Measurements from ENCODE around the gene DOCK4. TPM values are rescaled to one million over a fixed set of nuclear protein-coding genes. Genes with fewer than 3 reads are reported as not detected.

Gene DOCK4
- total RNA-seq, 4 donors from 2014 or later = 30.8 to 49.8 (median 37.2) TPM

DNA sequence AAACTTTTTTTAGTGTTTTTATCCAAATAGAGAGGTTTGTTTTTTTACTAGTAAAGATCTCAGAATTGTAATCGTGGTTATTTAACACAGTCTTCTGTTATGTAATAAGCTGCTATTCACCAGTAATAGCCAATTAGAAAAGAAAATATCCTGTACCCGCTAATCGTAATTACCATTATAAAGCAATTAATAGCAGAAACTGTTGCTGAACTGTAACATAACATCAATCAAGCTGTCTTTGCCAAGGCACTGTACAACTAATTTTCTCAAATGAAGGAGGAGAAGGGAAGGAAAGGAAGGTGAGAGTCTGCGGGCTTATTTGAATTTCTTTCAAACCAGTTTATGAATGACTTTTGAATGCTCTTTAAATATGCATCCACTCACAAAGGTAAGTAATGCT is 9.6 kb upstream of the DOCK4 start:
- WGBS, 2 donors = 56 to 64% methylated on average over 4 of the region's 4 CpGs
- Histone ChIP-seq H3K27ac (no peak overlapping the region), H3K9me3 (no peaks in the 10 kb centered on the region), H3K4me1 (peaks cover 0 to 35% (median 2%) of the 10 kb centered on the region in 4 donors), H3K27me3 (no peaks in the 10 kb centered on the region), H3K36me3 (no peaks in the 10 kb centered on the region), H3K4me3 (no peak overlapping the region)
- TF ChIP-seq, protein P1, sequence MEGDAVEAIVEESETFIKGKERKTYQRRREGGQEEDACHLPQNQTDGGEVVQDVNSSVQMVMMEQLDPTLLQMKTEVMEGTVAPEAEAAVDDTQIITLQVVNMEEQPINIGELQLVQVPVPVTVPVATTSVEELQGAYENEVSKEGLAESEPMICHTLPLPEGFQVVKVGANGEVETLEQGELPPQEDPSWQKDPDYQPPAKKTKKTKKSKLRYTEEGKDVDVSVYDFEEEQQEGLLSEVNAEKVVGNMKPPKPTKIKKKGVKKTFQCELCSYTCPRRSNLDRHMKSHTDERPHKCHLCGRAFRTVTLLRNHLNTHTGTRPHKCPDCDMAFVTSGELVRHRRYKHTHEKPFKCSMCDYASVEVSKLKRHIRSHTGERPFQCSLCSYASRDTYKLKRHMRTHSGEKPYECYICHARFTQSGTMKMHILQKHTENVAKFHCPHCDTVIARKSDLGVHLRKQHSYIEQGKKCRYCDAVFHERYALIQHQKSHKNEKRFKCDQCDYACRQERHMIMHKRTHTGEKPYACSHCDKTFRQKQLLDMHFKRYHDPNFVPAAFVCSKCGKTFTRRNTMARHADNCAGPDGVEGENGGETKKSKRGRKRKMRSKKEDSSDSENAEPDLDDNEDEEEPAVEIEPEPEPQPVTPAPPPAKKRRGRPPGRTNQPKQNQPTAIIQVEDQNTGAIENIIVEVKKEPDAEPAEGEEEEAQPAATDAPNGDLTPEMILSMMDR (IDR thresholded peaks at IDR 0.05) = no peak
- TF ChIP-seq POLR2A (IDR thresholded peaks at IDR 0.05) = no peak
- TF ChIP-seq EP300 (IDR thresholded peaks at IDR 0.05) = no peak
- no peak for DNase-seq (ENCODE audit: low spot score in 2 of 2)

DNA sequence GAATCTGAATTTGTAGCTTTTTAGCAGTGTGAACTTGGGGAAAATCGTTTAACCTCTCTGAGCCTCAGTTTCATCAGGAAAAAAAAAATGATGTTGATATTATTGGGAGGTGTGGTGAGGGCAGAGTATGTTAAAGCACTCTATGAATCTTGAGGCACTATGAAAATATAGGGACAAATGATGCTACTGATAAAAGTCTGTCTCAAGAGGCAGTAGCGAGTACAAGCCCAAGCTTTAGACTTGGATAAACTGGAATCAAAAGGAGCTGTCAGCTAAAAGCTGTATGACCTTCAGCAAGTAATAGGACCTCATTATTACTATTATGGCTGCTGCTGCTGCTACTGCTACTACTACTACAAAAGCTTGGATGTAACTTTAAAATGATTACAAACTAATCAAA is 8.7 kb upstream of the DOCK4 start:
- Histone ChIP-seq H3K27ac (no peak overlapping the region), H3K4me1 (peaks cover 0 to 35% (median 2%) of the 10 kb centered on the region in 4 donors), H3K36me3 (no peaks in the 10 kb centered on the region), H3K9me3 (no peaks in the 10 kb centered on the region), H3K4me3 (no peak overlapping the region), H3K27me3 (no peaks in the 10 kb centered on the region)
- no peak for DNase-seq (ENCODE audit: low spot score in 2 of 2)
- TF ChIP-seq POLR2A (IDR thresholded peaks at IDR 0.05) (no peak), EP300 (IDR thresholded peaks at IDR 0.05) (no peak)
- TF ChIP-seq, protein P1 (IDR thresholded peaks at IDR 0.05) = no peak
- WGBS, 2 donors = 74 to 75% methylated on average over 2 of the region's 2 CpGs

GRCh38 chr7:112214268-112214667 is 8.1 kb upstream of the DOCK4 start:
- Histone ChIP-seq H3K9me3 (no peaks in the 10 kb centered on the region), H3K36me3 (no peaks in the 10 kb centered on the region), H3K27ac (no peak overlapping the region), H3K27me3 (no peaks in the 10 kb centered on the region), H3K4me1 (peaks cover 0 to 35% (median 2%) of the 10 kb centered on the region in 4 donors), H3K4me3 (no peak overlapping the region)
- no peak for DNase-seq (ENCODE audit: low spot score in 2 of 2)
- TF ChIP-seq EP300 (IDR thresholded peaks at IDR 0.05) (no peak), POLR2A (IDR thresholded peaks at IDR 0.05) (no peak)
- TF ChIP-seq, protein P1 (IDR thresholded peaks at IDR 0.05) = no peak

DNA sequence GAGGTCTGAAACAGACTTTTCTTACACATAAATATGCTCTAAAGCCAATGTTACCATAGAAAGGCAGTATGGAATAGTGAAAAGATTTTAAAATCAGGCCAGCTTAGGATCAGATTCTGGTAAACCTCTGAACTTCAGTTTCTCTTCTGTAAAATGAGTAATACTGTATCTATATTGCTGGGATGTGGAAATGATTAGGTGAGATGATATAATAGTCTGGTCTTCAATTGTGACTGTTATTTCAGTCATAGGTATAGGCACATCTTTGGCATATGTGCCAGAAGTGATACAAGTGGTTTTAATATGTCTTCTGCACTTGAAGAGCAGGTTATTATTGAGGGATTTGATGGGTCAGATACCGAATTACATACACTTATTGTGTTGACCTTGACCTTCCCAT is 7.5 kb upstream of the DOCK4 start:
- H3K27me3 ChIP-seq = no peaks in the 10 kb centered on the region
- H3K9me3 ChIP-seq = no peaks in the 10 kb centered on the region
- DNase-seq (ENCODE audit: low spot score in 2 of 2) = no peak
- no peak for TF ChIP-seq POLR2A (IDR thresholded peaks at IDR 0.05)
- no peak for TF ChIP-seq EP300 (IDR thresholded peaks at IDR 0.05)
- TF ChIP-seq, protein P1 (IDR thresholded peaks at IDR 0.05) = no peak
- no peak overlapping the region for H3K4me3 ChIP-seq
- peaks cover 0 to 35% (median 2%) of the 10 kb centered on the region in 4 donors for H3K4me1 ChIP-seq
- no peak overlapping the region for H3K27ac ChIP-seq
- WGBS, 2 donors = 36 to 62% methylated on average over 1 of the region's 1 CpG
- no peaks in the 10 kb centered on the region for H3K36me3 ChIP-seq

DNA sequence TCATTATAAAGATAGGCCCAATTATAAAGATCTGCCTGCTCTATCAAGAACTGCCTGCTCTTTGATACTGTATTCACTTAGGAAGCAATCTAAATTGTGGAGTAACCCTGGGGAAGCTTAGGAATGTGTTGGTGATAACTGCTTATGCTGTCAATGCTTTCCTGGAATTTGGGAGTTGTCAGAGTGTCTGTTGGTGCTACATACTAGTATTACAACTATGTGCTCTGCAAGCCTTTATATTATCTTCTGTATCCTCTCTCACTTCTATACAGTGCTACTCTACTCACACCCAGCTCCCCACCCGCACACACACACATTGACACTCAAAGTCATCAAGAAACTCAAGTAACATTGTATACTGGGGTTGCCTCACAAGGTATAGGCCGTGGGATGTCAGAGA is 6.4 kb upstream of the DOCK4 start:
- Histone ChIP-seq H3K27me3 (no peaks in the 10 kb centered on the region), H3K27ac (no peak overlapping the region), H3K4me1 (peaks cover 0 to 41% (median 2%) of the 10 kb centered on the region in 4 donors), H3K9me3 (no peaks in the 10 kb centered on the region), H3K36me3 (no peaks in the 10 kb centered on the region), H3K4me3 (no peak overlapping the region)
- 98% methylated on average over 2 of the region's 2 CpGs for WGBS, 2 donors
- no peak for TF ChIP-seq EP300 (IDR thresholded peaks at IDR 0.05)
- TF ChIP-seq, protein P1 (IDR thresholded peaks at IDR 0.05) = no peak
- no peak for TF ChIP-seq POLR2A (IDR thresholded peaks at IDR 0.05)
- DNase-seq (ENCODE audit: low spot score in 2 of 2) = no peak
